MM.1S (cell line): Measurements from ENCODE around the gene RPTOR.

ENCODE experiments used
- DNase-seq: peaks from one replicate; pipeline ENCODE4 v3.0.0-alpha.2; 2015
- H2AFZ ChIP-seq: fragments of 300-600 bp; sonication (generic); 2 replicates; pipeline ENCODE4 v1.6.0; 2016; ENCODE audit warnings: antibody characterized with exemption, low read length
- H3F3A ChIP-seq: fragments of 300-600 bp; sonication (generic); 2 replicates; pipeline ENCODE4 v1.6.1; 2016; ENCODE audit warnings: mild to moderate bottlenecking, antibody characterized with exemption, low read length, moderate library complexity, mixed read lengths; ENCODE audit not compliant: insufficient read depth
- H3K27ac ChIP-seq: fragments of 300-600 bp; sonication (generic); 2 replicates; pipeline ENCODE4 v1.5.1; 2016; ENCODE audit warnings: mild to moderate bottlenecking, low read length
- H3K27me3 ChIP-seq: fragments of 300-600 bp; sonication (generic); replicated peaks from 2 replicates; pipeline ENCODE4 v1.6.0; 2016; ENCODE audit warnings: low read length; ENCODE audit not compliant: insufficient read depth
- H3K36me3 ChIP-seq: fragments of 300-600 bp; sonication (generic); replicated peaks from 2 replicates; pipeline ENCODE4 v1.6.1; 2016; ENCODE audit warnings: mild to moderate bottlenecking, low read length, mixed read lengths; ENCODE audit not compliant: insufficient read depth
- H3K4me1 ChIP-seq: fragments of 300-600 bp; sonication (generic); 2 replicates; pipeline ENCODE4 v1.6.1; 2016; ENCODE audit warnings: low read length, mixed read lengths
- H3K4me2 ChIP-seq: fragments of 300-600 bp; sonication (generic); 2 replicates; pipeline ENCODE4 v1.6.0; 2016; ENCODE audit warnings: low read depth, low read length
- H3K4me3 ChIP-seq: fragments of 300-600 bp; sonication (generic); 2 replicates; pipeline ENCODE4 v1.5.1; 2016; ENCODE audit warnings: low read length, mixed read lengths
- H3K79me2 ChIP-seq: fragments of 300-600 bp; sonication (generic); 2 replicates; pipeline ENCODE4 v1.6.1; 2016; ENCODE audit warnings: mixed run types, low read length, mixed read lengths
- H3K9ac ChIP-seq: fragments of 300-600 bp; sonication (generic); 2 replicates; pipeline ENCODE4 v1.6.1; 2016; ENCODE audit warnings: low read length, mixed read lengths
- H3K9me2 ChIP-seq: fragments of 300-600 bp; sonication (generic); replicated peaks from 2 replicates; pipeline ENCODE4 v1.6.1; 2016; ENCODE audit warnings: mild to moderate bottlenecking, low read length, mixed read lengths; ENCODE audit not compliant: insufficient read depth
- H3K9me3 ChIP-seq: fragments of 300-600 bp; sonication (generic); replicated peaks from 2 replicates; pipeline ENCODE4 v1.6.1; 2016; ENCODE audit warnings: mild to moderate bottlenecking, low read length, mixed read lengths; ENCODE audit not compliant: insufficient read depth
- H4K20me1 ChIP-seq: fragments of 300-600 bp; sonication (generic); 2 replicates; pipeline ENCODE4 v1.6.1; 2016; ENCODE audit warnings: mild to moderate bottlenecking, low read length, moderate library complexity, mixed read lengths; ENCODE audit not compliant: insufficient read depth
- CTCF ChIP-seq: fragments of 300-600 bp; sonication (generic); IDR thresholded peaks from 2 replicates; pipeline ENCODE4 v1.5.1; 2016; ENCODE audit warnings: antibody characterized with exemption, low read length, mixed read lengths
- EZH2 ChIP-seq: fragments of 300-600 bp; sonication (generic); optimal IDR thresholded peaks from 2 replicates; pipeline ENCODE3; 2017; ENCODE audit warnings: low read depth, mild to moderate bottlenecking, antibody characterized with exemption, low read length, mixed read lengths
- EZH2phosphoT487 ChIP-seq: fragments of 300-600 bp; sonication (generic); IDR thresholded peaks from 2 replicates; pipeline ENCODE4 v1.6.1; 2018; ENCODE audit warnings: antibody characterized with exemption, low read length

Gene RPTOR

GRCh38 chr17:80774643-80775281, 230.1 kb downstream of the RPTOR start:
- no peaks in the 10 kb centered on the region for H3F3A ChIP-seq
- no peaks in the 10 kb centered on the region for H3K36me3 ChIP-seq
- no peaks in the 10 kb centered on the region for H3K9me3 ChIP-seq
- H3K79me2 ChIP-seq, result no peaks in the 10 kb centered on the region
- no peak overlapping the region for H2AFZ ChIP-seq
- H3K4me2 ChIP-seq, result no peak overlapping the region
- H3K4me3 ChIP-seq, result no peak overlapping the region
- no peak for DNase-seq
- TF ChIP-seq EZH2, result no peak
- TF ChIP-seq EZH2phosphoT487, result no peak
- no peak for TF ChIP-seq CTCF
- no peak overlapping the region for H3K27ac ChIP-seq
- H4K20me1 ChIP-seq, result no peaks in the 10 kb centered on the region
- no peaks in the 10 kb centered on the region for H3K9me2 ChIP-seq
- H3K9ac ChIP-seq, result no peak overlapping the region
- H3K4me1 ChIP-seq, result no peaks in the 10 kb centered on the region
- H3K27me3 ChIP-seq, result no peaks in the 10 kb centered on the region

- Histone ChIP-seq H3K9ac (no peak overlapping the region), H3K36me3 (no peaks in the 10 kb centered on the region), H3K27ac (no peak overlapping the region), H3K79me2 (no peaks in the 10 kb centered on the region), H3K27me3 (no peaks in the 10 kb centered on the region), H3K4me2 (no peak overlapping the region), H3F3A (no peaks in the 10 kb centered on the region), H3K9me3 (no peaks in the 10 kb centered on the region), H2AFZ (no peak overlapping the region), H3K4me3 (no peak overlapping the region), H3K4me1 (no peaks in the 10 kb centered on the region), H4K20me1 (no peaks in the 10 kb centered on the region), H3K9me2 (no peaks in the 10 kb centered on the region)
- no peak for DNase-seq
- TF ChIP-seq EZH2phosphoT487 (no peak), CTCF (no peak), EZH2 (no peak)
Measured at GRCh38 chr17:80775863-80776262, 231.2 kb downstream of the RPTOR start.

- no peak overlapping the region for H3K4me2 ChIP-seq
- no peaks in the 10 kb centered on the region for H3K79me2 ChIP-seq
- no peak overlapping the region for H3K4me3 ChIP-seq
- H3K36me3 ChIP-seq, result no peaks in the 10 kb centered on the region
- no peak overlapping the region for H3K9ac ChIP-seq
- H3K27me3 ChIP-seq, result no peaks in the 10 kb centered on the region
- no peaks in the 10 kb centered on the region for H3K4me1 ChIP-seq
- TF ChIP-seq CTCF, result no peak
- TF ChIP-seq EZH2, result no peak
- TF ChIP-seq EZH2phosphoT487, result no peak
- DNase-seq, result no peak
- no peak overlapping the region for H3K27ac ChIP-seq
- H2AFZ ChIP-seq, result no peak overlapping the region
- H3F3A ChIP-seq, result no peaks in the 10 kb centered on the region
- no peaks in the 10 kb centered on the region for H3K9me3 ChIP-seq
- H4K20me1 ChIP-seq, result no peaks in the 10 kb centered on the region
- H3K9me2 ChIP-seq, result no peaks in the 10 kb centered on the region
Measured at GRCh38 chr17:80777274-80777673, 232.6 kb downstream of the RPTOR start.
